OCI-LY3 (cell line): Measurements from ENCODE around the gene VKORC1.

Experiments used
- CTCF ChIP-seq: fragments of 200-600, 300-600 bp; sonication (generic); IDR thresholded peaks from 2 replicates; pipeline ENCODE4 v1.5.1; 2014; ENCODE audit warnings: antibody characterized with exemption, low read length, low read depth
- EZH2phosphoT487 ChIP-seq: fragments of 200-600 bp; shearing (Covaris generic); IDR thresholded peaks from 2 replicates; pipeline ENCODE4 v1.6.1; 2018; ENCODE audit warnings: antibody characterized with exemption, mixed run types, low read depth

- TF ChIP-seq CTCF: no peak
- no peak for TF ChIP-seq EZH2phosphoT487
These were observed 2.3 kb downstream of the VKORC1 start for GRCh38 chr16:31092330-31092729.
